Hippocampal formation (tissue), 2 donors: ENCODE measurements around the gene NR6A1.

ENCODE experiments used
- DNase-seq, 2 donors: peaks; one replicate each; lab custom pipeline; 2025; lab: John Stamatoyannopoulos, UW

NR6A1 gene

GRCh38 chr9:124472770-124473169 lies 298.3 kb downstream of the NR6A1 start:
- DNase-seq, result no peak

- DNase-seq, result no peak
Observed at GRCh38 chr9:124471761-124472160, 299.4 kb downstream of the NR6A1 start.

GRCh38 chr9:124470726-124471125 lies 300.4 kb downstream of the NR6A1 start:
- DNase-seq, result no peak

GRCh38 chr9:124470306-124470705 lies 300.8 kb downstream of the NR6A1 start:
- no peak for DNase-seq

GRCh38 chr9:124469011-124469832 lies 301.9 kb downstream of the NR6A1 start:
- no peak for DNase-seq

GRCh38 chr9:124468061-124468740 lies 302.9 kb downstream of the NR6A1 start:
- no peak for DNase-seq

GRCh38 chr9:124467410-124468060 lies 303.6 kb downstream of the NR6A1 start:
- no peak for DNase-seq
